Stimulated activated CD8-positive, alpha-beta memory T cell treated with anti-CD3 and anti-CD28 coated beads, Interleukin-15, amount 100 ng/mL, for 24 hours (primary cell): ENCODE measurements around the gene DNMBP.
"Not testable (repeated sequence)": the region's sequence is repeated elsewhere in the genome, so short reads cannot be mapped to it uniquely, and the experiment has no call there.

Experiments used
- DNase-seq: peaks from one replicate; pipeline ENCODE4 v3.0.0-alpha.2; 2020; ENCODE audit warnings: low read depth

The DNMBP gene

DNA sequence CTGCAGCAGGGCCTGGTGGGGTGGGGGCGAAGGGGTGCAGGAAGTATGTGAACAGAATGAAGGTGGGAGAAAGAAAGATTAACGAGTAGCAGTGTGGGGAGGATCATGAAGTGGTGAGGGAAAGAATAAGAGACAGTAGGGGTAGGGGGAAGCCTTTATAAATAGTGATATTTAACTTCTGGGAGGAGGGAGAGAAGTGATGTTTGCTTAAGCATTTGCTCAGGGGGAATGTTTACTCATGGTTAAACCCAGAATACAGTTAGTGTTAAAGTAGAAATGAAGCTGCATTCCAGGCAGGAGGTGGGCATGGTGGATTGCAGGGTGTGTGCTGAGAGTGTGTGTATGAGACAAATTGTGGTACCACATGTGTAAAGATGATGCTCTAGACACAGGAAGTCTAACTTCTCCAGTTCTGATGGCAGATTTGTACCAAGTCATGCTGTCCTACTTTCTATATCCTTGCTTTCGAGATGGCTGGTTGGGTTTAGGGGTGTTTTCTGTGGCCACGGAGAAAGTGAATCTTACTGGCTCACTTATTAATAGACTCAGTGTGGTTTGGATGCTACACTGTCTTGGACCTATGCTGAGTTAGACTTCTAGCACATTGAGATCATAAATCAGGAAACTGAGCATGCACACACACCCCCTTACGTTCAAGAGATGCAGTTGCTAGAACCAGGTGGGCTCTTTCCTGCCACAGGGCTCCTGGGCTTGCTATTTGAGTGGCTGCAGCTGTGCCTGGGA lies 10.6 kb upstream of the DNMBP start:
- no peak for DNase-seq

DNA sequence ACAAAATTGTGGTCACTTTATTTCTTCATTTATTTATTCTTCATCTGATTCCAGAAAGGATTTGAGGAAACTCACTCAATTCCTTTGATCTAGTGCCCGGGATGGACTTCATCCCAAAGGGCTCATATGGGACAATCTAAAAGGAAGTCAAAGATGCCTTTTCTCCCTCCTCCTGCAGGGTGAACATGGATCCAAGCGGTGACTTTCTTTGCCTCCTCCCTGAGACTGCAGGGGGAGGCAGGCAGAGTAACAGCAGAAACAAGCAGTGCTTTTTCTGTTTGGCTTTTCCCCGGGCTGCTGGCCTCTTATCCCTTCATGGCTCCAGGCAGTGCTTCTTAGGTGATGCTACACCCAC lies 10.0 kb upstream of the DNMBP start:
- DNase-seq = no peak

DNA sequence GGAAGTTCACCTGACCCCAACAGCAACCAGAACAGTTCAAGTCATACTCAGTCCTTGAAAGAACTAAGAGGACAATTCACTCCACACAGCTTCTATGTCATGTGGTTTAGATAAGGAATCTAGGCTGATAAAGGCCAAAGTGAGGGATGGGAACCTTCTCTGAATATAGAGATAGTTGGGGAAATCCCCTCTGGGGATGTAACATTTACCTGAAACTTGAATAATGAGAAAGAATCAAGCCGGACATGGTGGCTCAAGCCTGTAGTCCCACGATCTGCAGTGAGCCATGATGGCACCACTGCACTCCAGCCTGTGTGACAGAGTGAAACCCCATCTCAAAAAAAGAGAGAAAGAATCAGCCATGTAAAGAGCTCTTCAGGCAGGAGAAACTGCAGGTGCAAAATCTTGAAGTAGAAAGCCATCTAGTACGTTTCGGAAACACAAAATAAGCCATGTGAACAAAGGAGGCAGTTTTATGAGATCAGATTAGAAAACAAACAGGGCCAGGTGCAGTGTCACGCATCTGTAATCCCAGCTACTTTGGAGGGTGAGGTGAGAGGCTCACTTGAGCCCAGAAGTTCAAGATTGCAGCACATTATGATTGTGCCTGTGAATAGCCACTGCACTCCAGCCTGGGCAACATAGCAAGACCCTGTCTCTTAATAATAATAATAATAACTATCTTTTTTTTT lies 4.5 kb upstream of the DNMBP start:
- DNase-seq = no peak

DNA sequence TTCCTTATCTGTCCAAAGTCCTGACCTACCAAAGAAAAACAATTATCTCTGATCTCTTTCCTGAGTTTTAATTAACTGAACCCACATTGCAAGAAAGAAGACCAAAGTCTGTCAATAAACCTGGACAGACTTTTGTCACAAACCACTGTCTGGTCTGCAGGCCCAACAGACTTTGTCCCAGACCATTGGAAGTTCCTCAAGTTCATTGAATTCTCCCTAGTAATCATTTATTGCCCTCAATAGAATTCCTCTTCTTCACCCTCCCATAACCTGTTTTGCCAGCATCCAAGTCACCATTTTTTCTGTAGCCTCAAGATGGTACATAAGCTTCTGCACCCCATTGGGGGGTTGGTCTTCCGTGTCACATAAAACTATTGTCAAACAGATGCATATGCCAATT lies 3.9 kb upstream of the DNMBP start:
- DNase-seq = no peak

DNA sequence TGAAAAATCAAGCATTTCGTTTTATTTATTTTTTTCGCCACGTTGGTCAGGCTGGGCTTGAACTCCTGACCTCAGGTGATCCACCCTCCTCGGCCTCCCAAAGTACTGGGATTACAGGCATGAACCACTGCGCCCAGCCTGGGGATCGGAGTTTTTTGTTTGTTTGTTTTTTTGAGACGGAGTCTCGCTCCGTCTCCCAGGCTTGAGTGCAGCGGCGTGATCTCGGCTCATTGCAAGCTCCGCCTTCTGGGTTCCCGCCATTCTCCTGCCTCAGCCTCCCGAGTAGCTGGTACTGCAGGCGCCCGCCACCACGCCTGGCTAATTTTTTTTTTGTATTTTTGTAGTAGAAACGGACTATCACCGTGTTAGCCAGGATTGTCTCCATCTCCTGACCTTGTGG lies 2.2 kb upstream of the DNMBP start:
- not testable (repeated sequence) for DNase-seq

DNA sequence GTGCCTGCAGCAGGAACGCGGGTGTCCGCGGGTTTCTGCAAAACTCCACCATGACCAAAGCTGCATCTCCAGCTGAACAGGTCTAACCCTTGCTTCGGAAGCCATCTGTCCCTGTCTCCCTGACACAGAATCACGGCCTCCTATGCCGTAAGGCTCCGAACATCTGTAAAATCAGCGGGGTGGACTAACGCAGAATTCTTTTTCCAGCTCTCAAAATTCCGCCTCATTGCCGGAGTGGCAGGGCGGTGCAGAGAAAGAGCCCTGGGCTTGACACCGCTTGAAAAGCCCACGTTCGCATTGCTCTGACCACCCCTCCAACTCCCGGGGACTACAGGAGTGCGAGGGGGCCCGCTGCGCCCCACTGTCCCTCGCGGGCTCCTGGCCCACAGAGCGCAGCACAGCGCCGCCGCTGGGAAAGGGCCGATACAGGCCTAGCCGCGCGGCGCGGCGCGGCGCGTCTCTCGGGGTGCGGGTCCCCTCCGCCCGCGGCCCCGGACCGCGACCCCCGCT lies 409 bp downstream of the DNMBP start:
- DNase-seq = no peak

DNA sequence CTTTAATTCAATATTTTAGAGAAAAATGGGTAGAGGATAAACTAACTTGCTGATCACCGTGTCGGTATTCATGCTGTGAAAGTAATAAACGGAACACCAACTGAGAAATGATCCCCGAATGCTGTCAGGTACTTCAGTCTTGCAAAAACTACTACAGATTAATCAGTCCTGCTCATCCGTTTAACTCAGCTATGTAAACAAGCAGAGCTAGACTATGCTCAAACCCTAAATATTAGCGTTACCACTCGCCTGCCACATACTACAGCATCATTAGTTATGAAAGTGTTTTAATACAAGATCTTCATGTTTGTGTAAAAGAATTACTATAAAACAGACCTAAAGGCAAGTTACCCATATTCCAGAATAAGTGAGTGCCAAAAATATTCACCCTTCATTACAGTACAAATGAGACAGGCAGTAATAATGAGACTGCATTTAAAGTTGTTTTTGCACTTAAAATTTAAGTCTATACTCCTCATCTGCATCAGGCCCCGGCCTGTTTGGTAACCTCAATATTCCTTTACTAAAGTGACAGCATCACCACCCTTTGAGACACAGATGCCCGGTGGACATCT lies 952 bp downstream of the DNMBP start:
- no peak for DNase-seq

DNA sequence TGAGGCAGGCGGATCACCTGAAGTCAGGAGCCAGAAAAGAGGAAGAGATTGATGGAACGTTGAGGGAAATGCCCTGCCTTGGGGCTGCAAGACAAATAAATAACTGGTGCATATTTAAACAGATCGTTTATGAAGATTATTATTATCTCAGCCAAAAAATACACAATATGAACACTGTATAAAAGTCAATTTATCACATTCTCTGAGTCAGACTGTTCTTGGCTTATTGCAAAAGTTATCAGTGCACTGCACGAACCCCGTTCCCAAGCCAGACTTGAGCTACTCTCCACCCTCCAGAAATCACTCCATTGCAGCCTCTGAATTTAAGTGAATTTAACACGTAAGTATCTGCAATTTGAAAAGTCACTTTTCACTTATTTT lies 1.6 kb downstream of the DNMBP start:
- no peak for DNase-seq

DNA sequence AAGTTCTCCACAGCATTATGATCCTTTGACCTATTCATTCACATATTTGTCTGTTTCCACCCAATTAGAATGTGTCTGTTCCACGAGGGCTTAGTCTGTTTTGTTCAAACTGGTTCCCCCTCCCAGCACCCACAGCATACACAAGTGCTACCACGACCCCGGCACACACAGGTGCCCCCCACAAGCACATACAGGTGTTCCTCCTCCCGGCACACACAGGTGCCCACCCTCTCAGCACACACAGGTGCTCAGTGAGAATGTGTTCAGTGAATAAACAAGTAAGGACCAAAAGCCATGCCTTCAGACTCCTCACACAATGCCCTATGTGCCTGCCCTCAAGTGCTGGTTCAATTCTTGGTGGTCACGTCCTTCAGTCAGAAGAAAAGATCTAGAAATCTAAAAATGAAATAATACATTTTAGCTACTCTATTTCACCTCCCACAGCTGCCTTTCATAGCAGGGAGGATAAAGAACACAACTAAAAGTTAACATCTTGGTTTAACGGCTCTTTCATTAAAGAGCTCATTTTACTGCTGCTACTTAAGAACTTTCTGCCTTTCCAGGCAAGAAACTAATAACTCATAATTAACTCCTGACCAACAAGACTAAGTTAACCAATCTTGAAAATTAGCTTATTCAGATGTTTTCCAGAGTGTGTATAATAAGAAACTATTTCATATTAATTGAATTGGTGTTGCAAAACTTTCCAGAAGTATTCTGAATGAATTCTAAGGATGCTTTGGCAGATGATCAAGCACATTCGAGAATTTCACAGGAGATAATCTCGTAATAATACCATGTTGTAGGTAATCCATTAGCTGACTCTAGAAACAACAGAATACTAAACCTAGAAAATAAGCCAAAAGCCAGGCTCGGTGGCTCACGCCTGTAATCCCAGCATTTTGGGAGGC lies 2.3 kb downstream of the DNMBP start:
- DNase-seq = no peak

DNA sequence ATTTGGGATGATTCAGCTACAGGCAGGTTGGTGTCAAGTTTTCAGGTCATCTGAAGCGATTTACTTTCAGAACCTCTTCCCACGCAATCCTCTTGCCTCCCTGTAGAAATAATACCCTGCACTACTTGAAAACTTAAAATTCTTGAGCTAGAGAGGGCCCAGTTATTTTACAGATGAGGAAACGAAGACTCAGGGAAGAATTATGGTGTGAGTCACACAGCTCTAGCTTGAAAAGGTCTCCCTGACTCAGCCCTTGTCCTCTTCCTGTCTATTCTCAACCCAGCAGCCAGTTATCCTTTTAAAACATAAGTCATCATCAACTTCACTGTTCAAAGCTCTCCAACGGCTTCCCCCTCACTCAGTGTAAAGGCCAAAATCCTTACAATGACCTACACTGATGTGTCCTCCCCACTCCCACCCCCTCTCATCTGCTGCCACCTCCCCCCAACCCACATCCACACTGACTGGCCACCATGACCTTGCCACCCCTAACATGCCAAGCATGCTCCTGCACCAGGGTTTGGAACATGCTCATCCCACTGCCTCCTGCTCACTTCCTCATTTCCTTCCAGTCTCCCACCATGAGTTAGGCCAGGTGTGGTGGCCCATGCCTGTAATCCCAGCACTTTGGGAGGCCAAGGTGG lies 3.4 kb downstream of the DNMBP start:
- DNase-seq = no peak

DNA sequence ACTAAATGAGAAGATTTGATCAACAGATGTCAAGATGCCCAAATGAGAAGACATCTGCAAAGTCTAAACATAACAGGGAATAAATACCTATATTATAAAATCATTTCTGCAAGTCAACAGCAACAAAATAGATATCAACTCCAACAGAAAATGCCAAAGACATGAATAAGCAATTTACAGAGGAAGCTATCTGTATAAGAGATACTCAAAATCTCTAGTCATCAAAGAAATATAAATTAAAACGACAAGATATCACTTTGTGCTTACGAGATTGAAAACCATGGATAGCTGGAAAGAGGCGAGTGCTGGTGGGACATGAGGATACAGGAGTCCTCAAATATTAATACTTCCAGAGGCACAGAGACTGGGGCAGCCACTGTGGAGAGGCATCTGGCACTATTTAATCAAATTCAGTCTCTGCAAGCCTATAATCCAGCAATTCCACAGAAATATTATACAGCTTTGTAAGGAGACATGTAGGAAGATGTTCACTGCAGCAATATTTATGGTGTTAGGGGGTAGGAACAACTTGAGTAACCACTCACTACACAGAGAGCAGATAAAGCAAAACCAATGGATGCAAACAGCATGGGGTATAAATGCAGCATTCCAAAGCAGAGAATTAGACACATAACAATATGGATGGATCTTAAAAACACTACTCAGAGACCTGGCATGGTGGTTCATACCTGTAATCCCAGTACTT lies 4.8 kb downstream of the DNMBP start:
- DNase-seq = no peak

DNA sequence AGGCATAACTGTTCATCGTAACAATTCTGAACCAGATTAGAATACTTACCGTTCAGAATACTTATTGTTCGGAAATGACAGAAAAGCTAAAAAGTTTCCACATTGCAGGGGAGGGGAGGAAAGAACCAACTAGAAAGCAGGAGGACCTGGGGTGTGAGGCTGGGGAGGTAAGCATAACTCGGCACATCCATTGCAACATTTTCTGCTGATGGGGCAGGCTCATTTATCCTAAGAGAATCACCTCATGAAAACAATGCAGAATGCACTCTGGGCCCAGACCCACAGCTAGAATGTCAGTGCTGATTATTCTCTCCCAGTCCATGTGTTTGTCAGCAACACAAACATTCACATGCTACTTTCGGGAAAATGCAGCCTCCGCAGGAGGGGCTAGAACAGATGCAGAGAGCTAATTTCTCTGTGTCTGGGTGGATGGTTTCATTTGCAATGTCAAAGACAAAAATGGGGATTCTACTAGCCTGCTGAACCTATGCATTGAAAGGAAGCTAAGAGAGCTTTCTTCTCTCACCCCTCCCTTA lies 9.6 kb downstream of the DNMBP start:
- no peak for DNase-seq

DNA sequence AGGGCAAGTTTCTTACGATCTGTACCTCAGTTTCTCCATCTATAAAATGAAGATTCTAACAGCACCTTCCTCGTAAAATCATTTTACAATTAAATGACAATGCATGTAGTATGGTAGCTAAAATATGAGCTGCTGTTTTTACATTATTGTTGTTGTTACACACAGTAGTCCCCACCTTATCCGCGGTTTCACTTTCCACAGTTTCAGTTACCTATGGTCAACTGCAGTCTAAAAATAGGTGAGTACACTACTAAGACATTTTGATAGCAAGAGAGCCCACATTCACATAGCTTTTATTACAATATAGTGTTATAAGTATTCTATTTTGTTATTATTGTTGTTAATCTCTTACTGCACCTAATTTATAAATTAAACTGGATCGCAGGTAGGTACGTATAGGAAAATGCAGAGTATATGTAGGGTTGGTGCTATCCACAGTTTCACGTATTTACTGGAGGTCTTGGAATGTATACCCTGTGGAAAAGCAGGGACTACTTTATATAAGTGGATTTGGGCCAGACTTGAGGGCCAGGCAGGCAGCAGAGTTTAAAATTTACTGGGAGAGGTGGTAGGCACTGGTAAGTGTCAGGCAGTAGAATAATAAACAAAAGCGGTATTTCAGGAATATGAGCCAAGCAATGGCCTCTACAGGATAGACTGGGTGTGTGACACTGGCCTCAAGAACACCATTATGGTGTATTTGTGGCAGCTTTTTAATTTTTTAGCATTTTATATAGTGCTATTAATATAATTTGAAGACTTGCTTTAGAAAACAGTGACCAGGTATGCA lies 10.2 kb downstream of the DNMBP start:
- no peak for DNase-seq

DNA sequence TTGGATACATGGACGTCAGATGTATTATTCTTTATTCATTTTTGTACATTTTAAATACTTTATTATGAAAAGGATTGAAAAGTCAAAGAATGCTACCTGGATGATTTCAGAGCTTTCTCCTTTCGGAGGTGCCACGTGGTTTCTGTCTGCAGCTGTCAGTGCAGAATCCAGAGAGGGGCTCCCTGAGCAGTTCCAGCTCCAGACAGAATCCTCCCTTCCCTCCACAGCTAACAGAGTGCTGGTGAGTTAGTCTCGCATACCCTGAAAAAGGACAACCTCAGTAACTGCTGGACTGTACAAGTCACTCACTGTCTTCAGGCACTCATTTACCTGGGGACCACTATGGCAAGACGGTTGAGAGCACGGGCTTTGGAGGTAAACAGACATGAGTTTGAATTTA lies 10.9 kb downstream of the DNMBP start:
- DNase-seq = no peak

DNA sequence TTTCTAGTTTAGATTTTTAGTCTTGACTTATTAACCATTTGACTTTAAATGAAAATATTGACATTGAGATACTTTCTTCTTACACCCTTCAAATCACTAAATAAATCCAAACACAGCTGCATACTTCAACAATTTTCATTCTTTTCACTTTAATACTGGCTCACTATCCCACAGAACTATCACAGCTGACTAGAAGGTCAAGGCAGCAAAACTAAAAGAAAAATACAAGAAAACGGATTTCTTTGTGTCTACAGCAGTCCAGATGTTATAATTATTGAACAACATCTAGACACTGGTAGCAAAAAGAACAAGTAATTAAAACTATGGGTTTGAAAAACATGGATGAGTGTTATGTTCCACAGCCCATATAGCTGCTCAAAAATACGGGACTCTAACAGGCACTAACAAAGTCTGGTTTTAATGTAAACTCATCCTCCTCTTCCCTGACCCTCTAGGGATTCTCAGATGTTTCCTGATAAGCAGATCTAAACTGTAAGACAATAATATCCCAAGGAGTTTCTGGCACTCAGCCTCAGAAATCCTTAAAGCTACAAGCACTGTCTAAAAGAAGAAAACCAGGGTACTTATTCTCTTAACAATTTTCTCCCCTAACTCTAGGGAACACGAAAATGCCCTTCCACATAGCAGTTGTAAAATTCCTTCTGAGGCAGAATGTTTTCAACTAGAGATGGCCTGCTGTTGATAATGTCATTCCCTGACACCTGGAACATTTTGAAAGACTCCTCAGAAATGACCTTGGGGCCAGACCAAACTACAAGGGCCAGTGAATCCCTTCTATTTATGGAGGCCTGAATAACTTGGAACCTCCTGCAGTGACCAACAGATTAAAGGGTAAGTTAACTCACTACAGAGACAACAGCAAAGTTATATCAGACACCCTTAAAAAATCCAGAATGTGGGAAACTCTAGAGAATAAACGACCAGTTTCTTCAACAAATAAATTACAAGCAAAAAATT lies 12.8 kb downstream of the DNMBP start:
- no peak for DNase-seq

DNA sequence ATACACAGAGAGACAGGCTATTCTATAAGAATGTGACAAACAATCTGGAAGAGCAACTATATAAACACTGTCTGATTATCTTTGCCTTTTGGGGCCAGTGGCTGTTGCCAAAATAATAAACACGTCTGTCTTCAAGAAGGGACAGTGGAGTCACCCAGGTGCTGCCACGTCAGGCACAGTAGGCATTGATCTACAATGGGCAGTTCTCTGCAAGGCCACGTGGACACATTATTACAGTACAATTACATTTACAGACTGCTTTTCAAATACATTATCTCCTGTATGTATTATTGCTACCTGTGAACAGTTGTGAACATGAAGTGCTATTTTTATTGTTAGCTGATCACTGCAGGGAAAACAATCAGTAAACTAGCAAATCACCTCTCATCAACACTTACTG lies 14.0 kb downstream of the DNMBP start:
- DNase-seq = no peak

DNA sequence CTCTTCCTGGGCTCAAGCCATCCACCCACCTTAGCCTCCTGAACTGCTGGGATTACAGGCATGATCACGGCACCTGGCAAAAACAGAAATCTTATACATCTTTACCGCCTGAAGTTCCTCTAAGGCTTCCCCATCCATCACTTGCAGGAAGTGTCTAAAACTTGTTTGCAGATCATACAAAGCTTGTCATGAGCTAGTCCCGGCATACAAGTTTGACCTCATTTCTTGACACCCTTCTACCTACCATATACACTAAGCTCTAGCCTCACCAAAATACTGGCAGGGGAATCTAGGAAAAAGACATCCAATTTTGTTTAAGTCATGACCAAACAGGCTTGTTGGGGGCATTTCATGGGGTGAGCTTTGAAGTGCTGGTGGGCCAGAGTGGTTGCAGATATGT lies 14.5 kb downstream of the DNMBP start:
- DNase-seq = no peak

DNA sequence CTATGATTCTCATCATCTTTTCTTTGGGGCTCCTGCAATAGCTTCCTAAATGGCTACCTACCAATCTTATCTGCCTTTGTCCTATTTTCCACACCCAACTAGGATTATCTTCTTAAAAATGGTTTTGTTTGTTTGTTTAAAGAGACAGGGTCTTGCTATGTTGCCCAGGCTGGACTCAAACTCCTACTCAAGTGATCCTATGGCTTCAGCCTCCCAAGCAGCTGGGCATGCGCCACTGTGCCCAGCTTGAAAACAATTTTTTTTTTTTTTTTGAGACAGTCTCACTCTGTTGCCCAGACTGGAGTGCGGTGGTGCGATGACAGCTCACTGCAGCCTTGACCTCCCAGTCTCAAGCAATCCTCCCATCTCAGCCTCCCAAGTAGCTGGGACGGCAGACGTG lies 14.9 kb downstream of the DNMBP start:
- no peak for DNase-seq
